A673 (cell line): ENCODE measurements around the gene EIF1AD. TPM values are rescaled to one million over a fixed set of nuclear protein-coding genes. Genes with fewer than 3 reads are reported as not detected.
A peak's percentile ranks its signal among the peaks of the same experiment; 100 is the strongest.

ENCODE experiments used
- BruUV-seq: library from RNA; stranded (reverse); fragments of 400-500 nt; replicated peaks from 2 replicates; lab custom pipeline; 2021; lab: Mats Ljungman, UMichigan
- CTCF ChIA-PET: fragments of 300-600 bp; sonication (Branson Sonifier 250); formaldehyde crosslinking; loops from one replicate; lab custom pipeline; 2022; ENCODE audit warnings: antibody characterized with exemption; lab: Charles Lee
- POLR2A ChIA-PET: fragments of 300-600 bp; sonication (Branson Sonifier 250); formaldehyde crosslinking; loops from one replicate; lab custom pipeline; 2022; ENCODE audit warnings: antibody characterized with exemption; ENCODE audit not compliant: low non-redundant PET; lab: Charles Lee
- DNase-seq: peaks from one replicate; pipeline ENCODE4 v3.0.0-alpha.2; 2015; ENCODE audit warnings: low spot score
- H3K27ac ChIP-seq: fragments of 200-600 bp; sonication (generic); 2 replicates; pipeline ENCODE4 v1.5.1; 2016; ENCODE audit warnings: mixed run types, low read depth, mild to moderate bottlenecking, mixed read lengths, antibody characterized with exemption, low read length; ENCODE audit not compliant: poor library complexity, severe bottlenecking
- H3K27me3 ChIP-seq: fragments of 200-600 bp; sonication (generic); replicated peaks from 2 replicates; pipeline ENCODE4 v1.6.1; 2017; ENCODE audit warnings: mixed run types, low read depth, mild to moderate bottlenecking, mixed read lengths, antibody characterized with exemption, low read length; ENCODE audit not compliant: insufficient read depth, poor library complexity
- H3K36me3 ChIP-seq: fragments of 200-600 bp; sonication (generic); 2 replicates; pipeline ENCODE4 v1.6.1; 2016; ENCODE audit warnings: mixed run types, mild to moderate bottlenecking, mixed read lengths, antibody characterized with exemption, low read length; ENCODE audit not compliant: insufficient read depth, poor library complexity, severe bottlenecking
- H3K4me1 ChIP-seq: fragments of 200-600 bp; sonication (generic); 2 replicates; pipeline ENCODE4 v1.6.1; 2017; ENCODE audit warnings: mixed run types, mild to moderate bottlenecking, mixed read lengths, antibody characterized with exemption, low read length; ENCODE audit not compliant: insufficient read depth, poor library complexity, severe bottlenecking
- H3K4me3 ChIP-seq: fragments of 200-600 bp; sonication (generic); 2 replicates; pipeline ENCODE4 v1.5.1; 2016; ENCODE audit warnings: low read depth, mixed run types, mild to moderate bottlenecking, mixed read lengths, low read length; ENCODE audit not compliant: poor library complexity, severe bottlenecking
- H3K9me3 ChIP-seq: fragments of 200-600 bp; sonication (generic); 2 replicates; pipeline ENCODE4 v1.6.1; 2016; ENCODE audit warnings: mixed run types, low read depth, mild to moderate bottlenecking, mixed read lengths, antibody characterized with exemption, low read length; ENCODE audit not compliant: poor library complexity, severe bottlenecking
- CTCF ChIP-seq: fragments of 300-800, 200-600 bp; sonication (generic); conservative IDR thresholded peaks from 2 replicates; pipeline ENCODE4 v1.5.1; 2017; ENCODE audit warnings: low read depth, mild to moderate bottlenecking, antibody characterized with exemption, low read length, moderate library complexity, mixed read lengths
- EZH2 ChIP-seq: fragments of 200-600 bp; sonication (generic); IDR thresholded peaks from 2 replicates; pipeline ENCODE4 v1.6.1; 2017; ENCODE audit warnings: borderline replicate concordance, low read depth, mild to moderate bottlenecking, mixed read lengths, antibody characterized with exemption, low read length; ENCODE audit not compliant: poor library complexity, severe bottlenecking
- intact Hi-C: fragments of 100-400 bp; cut with micrococcal nuclease; formaldehyde crosslinking; loops from one replicate; pipeline ENCODE4 v1.10.0; 2022; ENCODE audit not compliant: unreplicated experiment
- total RNA-seq: library from RNA; stranded (reverse); gene quantifications from 2 replicates; pipeline ENCODE4 v1.2.3, GENCODE V29; 2021

The EIF1AD gene
- total RNA-seq, 1 experiment from 2014 or later: 86.2 TPM

- no peaks in the 10 kb centered on the region for H3K27me3 ChIP-seq
- intact Hi-C loops: no loop called here
- H3K4me1 ChIP-seq: no peaks in the 10 kb centered on the region
- TF ChIP-seq CTCF (no peak), EZH2 (no peak)
- BruUV-seq: no TSS peak
- no peak overlapping the region for H3K27ac ChIP-seq
- H3K4me3 ChIP-seq: no peak overlapping the region
- POLR2A ChIA-PET: interaction anchor here (0.7 kb wide), 1 partner anchor 116 kb away, joined by 3 read pairs; no protein-coding TSS in a partner anchor
- CTCF ChIA-PET: interaction anchor here (0.6 to 1.2 kb wide), 2 partner anchors 13 to 149 kb away, joined by 3 to 4 read pairs; no protein-coding TSS in a partner anchor
- peaks cover 20% of the 10 kb centered on the region for H3K36me3 ChIP-seq
- DNase-seq: peak; percentile 50
- H3K9me3 ChIP-seq: no peaks in the 10 kb centered on the region
Observed at GRCh38 chr11:66008468-66009101, 6.6 kb upstream of the EIF1AD start.

DNA sequence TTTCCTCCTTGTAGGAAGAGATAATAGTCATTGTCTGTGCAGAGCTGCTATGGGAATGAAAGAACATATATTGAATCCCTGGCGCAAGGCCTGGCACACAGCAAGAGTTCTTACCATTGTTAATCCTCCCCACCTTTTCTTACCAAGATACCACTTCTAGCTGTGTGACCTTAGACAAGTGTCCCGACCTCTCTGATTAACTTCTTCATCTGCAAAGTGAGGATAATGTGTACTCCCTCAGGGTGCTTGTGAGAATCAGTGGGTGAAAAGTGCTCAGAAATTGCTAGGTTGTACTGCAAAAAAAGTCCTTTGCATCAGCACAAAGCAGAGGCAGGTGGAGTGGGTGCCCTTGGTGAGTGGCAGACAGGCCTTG, 6.1 kb upstream of the EIF1AD start:
- intact Hi-C loops: no loop called here
- H3K27ac ChIP-seq: no peak overlapping the region
- DNase-seq: no peak
- H3K4me1 ChIP-seq: peaks cover 3% of the 10 kb centered on the region
- CTCF ChIA-PET: interaction anchor here (1.2 kb wide), 1 partner anchor 14 kb away, joined by 3 read pairs; no protein-coding TSS in a partner anchor
- BruUV-seq: no TSS peak
- TF ChIP-seq EZH2 (no peak), CTCF (no peak)
- POLR2A ChIA-PET: no interaction called here
- H3K4me3 ChIP-seq: no peak overlapping the region
- H3K27me3 ChIP-seq: no peaks in the 10 kb centered on the region
- peaks cover 20% of the 10 kb centered on the region for H3K36me3 ChIP-seq
- no peaks in the 10 kb centered on the region for H3K9me3 ChIP-seq

GRCh38 chr11:66007201-66007634, 5.3 kb upstream of the EIF1AD start:
- ChIA-PET CTCF (no interaction called here), POLR2A (no interaction called here)
- no peak overlapping the region for H3K4me3 ChIP-seq
- peaks cover 20% of the 10 kb centered on the region for H3K36me3 ChIP-seq
- no peak overlapping the region for H3K27ac ChIP-seq
- TF ChIP-seq CTCF (no peak), EZH2 (no peak)
- intact Hi-C loops: no loop called here
- H3K9me3 ChIP-seq: no peaks in the 10 kb centered on the region
- BruUV-seq: no TSS peak
- DNase-seq: no peak
- H3K27me3 ChIP-seq: no peaks in the 10 kb centered on the region
- peaks cover 3% of the 10 kb centered on the region for H3K4me1 ChIP-seq
